H1 (cell line): ENCODE measurements around the gene PEX26.

Experiments used
- ASH2L ChIP-seq: fragments of 200-600, 300-600 bp; sonication (generic); IDR thresholded peaks from one replicate; pipeline ENCODE4 v1.7.1; 2017; ENCODE audit warnings: low read length
- CREB1 ChIP-seq: IDR thresholded peaks from 2 replicates; pipeline ENCODE4 v1.6.1; 2012; ENCODE audit warnings: inconsistent platforms
- EP300 ChIP-seq, 2 experiments: IDR thresholded peaks; 1 replicate in 1 of 2; 2 replicates in 1 of 2; pipeline ENCODE4 v1.6.1; 2011 to 2012; ENCODE audit warnings: low read depth in 2 of 2, low read length in 2 of 2, mild to moderate bottlenecking in 2 of 2, borderline replicate concordance in 1 of 2, inconsistent platforms in 1 of 2, moderate library complexity in 1 of 2
- FOSL1 ChIP-seq: IDR thresholded peaks from 2 replicates; pipeline ENCODE4 v1.6.1; 2011; ENCODE audit warnings: mild to moderate bottlenecking, low read depth, low read length, moderate library complexity; ENCODE audit not compliant: insufficient read depth
- POLR2A ChIP-seq, 2 experiments: IDR thresholded peaks; 1 replicate in 1 of 2; 2 replicates in 1 of 2; pipeline ENCODE4 v1.6.1; 2011; ENCODE audit warnings: low read depth in 2 of 2, low read length in 2 of 2, mild to moderate bottlenecking in 2 of 2; ENCODE audit errors: control extremely low read depth in 1 of 2
- SP1 ChIP-seq: IDR thresholded peaks from 2 replicates; pipeline ENCODE4 v1.6.1; 2011; ENCODE audit warnings: low read depth, low read length
- TF ChIP-seq, protein P1 (sequence below), 3 experiments: IDR thresholded peaks; 1 replicate in 2 of 3; 2 replicates in 1 of 3; pipeline versions ENCODE4 v1.5.1 to v1.6.1; 2011; ENCODE audit warnings: low read length in 3 of 3, mild to moderate bottlenecking in 3 of 3, inconsistent platforms in 2 of 3, low read depth in 1 of 3, moderate library complexity in 1 of 3; ENCODE audit not compliant: insufficient read depth in 1 of 3; ENCODE audit errors: control extremely low read depth in 1 of 3
- TF ChIP-seq, protein P2 (sequence below): IDR thresholded peaks from 2 replicates; pipeline ENCODE4 v1.6.1; 2012; ENCODE audit warnings: inconsistent platforms

DNA sequence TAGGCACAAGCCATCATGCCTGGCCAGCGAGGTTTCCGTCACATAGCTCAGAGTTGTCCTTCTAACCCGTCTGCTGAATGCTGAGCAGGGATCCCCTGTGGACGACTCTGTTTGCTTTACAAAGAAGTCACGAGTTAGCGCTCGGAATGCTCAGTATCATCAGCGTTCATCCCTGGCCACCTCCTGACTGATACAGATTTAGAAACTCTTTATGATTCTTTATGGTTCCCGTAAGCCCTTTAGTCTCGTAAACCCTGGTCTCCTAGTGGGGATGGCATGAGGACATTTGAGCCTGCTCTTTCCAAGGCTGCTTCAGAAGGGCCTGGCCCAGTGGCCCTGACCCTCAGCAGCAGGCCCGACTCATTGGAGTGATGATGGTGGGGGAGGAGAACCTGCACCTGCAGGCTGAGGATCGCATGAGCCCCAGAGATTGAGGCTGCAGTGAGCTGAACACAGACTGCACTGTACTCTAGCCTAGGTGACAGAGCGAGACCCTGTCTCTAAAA lies 9.6 kb downstream of the PEX26 start:
- TF ChIP-seq, protein P1, sequence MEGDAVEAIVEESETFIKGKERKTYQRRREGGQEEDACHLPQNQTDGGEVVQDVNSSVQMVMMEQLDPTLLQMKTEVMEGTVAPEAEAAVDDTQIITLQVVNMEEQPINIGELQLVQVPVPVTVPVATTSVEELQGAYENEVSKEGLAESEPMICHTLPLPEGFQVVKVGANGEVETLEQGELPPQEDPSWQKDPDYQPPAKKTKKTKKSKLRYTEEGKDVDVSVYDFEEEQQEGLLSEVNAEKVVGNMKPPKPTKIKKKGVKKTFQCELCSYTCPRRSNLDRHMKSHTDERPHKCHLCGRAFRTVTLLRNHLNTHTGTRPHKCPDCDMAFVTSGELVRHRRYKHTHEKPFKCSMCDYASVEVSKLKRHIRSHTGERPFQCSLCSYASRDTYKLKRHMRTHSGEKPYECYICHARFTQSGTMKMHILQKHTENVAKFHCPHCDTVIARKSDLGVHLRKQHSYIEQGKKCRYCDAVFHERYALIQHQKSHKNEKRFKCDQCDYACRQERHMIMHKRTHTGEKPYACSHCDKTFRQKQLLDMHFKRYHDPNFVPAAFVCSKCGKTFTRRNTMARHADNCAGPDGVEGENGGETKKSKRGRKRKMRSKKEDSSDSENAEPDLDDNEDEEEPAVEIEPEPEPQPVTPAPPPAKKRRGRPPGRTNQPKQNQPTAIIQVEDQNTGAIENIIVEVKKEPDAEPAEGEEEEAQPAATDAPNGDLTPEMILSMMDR (IDR thresholded peaks at IDR 0.05; ENCODE audit: control extremely low read depth in 1 of 3, insufficient read depth in 1 of 3, low read depth in 1 of 3, low read length in 3 of 3), result no peak
- TF ChIP-seq ASH2L (no peak), CREB1 (no peak), POLR2A (IDR thresholded peaks at IDR 0.05; ENCODE audit: control extremely low read depth in 1 of 2, low read depth in 2 of 2, low read length in 2 of 2) (no peak), FOSL1 (no peak), EP300 (IDR thresholded peaks at IDR 0.05; ENCODE audit: borderline replicate concordance in 1 of 2, low read depth in 2 of 2, low read length in 2 of 2) (no peak), SP1 (no peak)
- TF ChIP-seq, protein P2, sequence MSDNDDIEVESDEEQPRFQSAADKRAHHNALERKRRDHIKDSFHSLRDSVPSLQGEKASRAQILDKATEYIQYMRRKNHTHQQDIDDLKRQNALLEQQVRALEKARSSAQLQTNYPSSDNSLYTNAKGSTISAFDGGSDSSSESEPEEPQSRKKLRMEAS, result no peak
